OCI-LY7 (cell line): ENCODE results near the gene USP11.

ENCODE experiments used
- EZH2phosphoT487 ChIP-seq: fragments of 200-600 bp; sonication (generic); IDR thresholded peaks from 2 replicates; pipeline ENCODE4 v1.6.1; 2018; ENCODE audit warnings: low read depth, borderline replicate concordance, mild to moderate bottlenecking, mixed run types, antibody characterized with exemption, low read length, moderate library complexity, mixed read lengths
- TF ChIP-seq, protein P1 (sequence below): fragments of 200-600 bp; sonication (generic); conservative IDR thresholded peaks from 2 replicates; pipeline ENCODE4 v1.5.1; 2014; ENCODE audit warnings: mild to moderate bottlenecking, antibody characterized with exemption, low read length, moderate library complexity, mixed read lengths

DNA sequence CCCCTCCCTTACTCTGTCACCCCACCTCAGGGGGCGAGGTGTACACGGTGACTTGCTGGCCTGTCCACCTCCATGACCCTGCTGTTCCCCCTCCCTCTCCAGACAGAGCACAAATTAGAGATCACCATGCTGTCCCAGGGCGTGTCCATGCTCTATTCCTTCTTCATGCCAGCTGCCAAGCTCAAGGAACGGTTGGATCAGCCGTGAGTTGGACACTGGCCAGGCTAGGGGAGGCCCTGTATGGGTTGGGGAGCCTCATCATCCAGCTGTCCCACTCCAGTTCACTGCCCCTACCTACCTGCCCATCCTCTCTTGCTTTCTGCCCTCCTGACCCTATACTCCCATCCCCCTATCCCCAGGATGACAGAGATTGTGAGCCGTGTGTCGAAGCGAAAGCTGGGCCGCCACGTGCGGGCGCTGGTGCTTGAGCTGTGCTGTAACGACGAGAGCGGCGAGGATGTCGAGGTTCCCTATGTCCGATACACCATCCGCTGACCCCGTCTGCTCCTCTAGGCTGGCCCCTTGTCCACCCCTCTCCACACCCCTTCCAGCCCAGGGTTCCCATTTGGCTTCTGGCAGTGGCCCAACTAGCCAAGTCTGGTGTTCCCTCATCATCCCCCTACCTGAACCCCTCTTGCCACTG, 18.3 kb upstream of the USP11 start:
- TF ChIP-seq, protein P1, sequence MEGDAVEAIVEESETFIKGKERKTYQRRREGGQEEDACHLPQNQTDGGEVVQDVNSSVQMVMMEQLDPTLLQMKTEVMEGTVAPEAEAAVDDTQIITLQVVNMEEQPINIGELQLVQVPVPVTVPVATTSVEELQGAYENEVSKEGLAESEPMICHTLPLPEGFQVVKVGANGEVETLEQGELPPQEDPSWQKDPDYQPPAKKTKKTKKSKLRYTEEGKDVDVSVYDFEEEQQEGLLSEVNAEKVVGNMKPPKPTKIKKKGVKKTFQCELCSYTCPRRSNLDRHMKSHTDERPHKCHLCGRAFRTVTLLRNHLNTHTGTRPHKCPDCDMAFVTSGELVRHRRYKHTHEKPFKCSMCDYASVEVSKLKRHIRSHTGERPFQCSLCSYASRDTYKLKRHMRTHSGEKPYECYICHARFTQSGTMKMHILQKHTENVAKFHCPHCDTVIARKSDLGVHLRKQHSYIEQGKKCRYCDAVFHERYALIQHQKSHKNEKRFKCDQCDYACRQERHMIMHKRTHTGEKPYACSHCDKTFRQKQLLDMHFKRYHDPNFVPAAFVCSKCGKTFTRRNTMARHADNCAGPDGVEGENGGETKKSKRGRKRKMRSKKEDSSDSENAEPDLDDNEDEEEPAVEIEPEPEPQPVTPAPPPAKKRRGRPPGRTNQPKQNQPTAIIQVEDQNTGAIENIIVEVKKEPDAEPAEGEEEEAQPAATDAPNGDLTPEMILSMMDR: no peak
- no peak for TF ChIP-seq EZH2phosphoT487
